GM19455 (cell line): ENCODE measurements around the gene CLBA1.

Experiments
- ATAC-seq: cut with Tn5 transposase; IDR thresholded peaks from one replicate; pipeline ENCODE4 v1.9.1; 2021; ENCODE audit not compliant: unreplicated experiment

Gene CLBA1

GRCh38 chr14:104979758-104980610 lies 5.6 kb upstream of the CLBA1 start:
- ATAC-seq: no peak

GRCh38 chr14:104980611-104981531 lies 4.7 kb upstream of the CLBA1 start:
- no peak for ATAC-seq

GRCh38 chr14:104981699-104982541 lies 3.7 kb upstream of the CLBA1 start:
- ATAC-seq: no peak

- ATAC-seq: no peak
These were observed 2.9 kb upstream of the CLBA1 start for GRCh38 chr14:104982548-104983230.

GRCh38 chr14:104983231-104983721 lies 2.3 kb upstream of the CLBA1 start:
- no peak for ATAC-seq

GRCh38 chr14:104984056-104984894 lies 1.3 kb upstream of the CLBA1 start:
- ATAC-seq: no peak

- no peak for ATAC-seq
These were observed 1.0 kb downstream of the CLBA1 start for GRCh38 chr14:104986487-104987164.

- no peak for ATAC-seq
These were observed 3.8 kb downstream of the CLBA1 start for GRCh38 chr14:104989236-104989950.

GRCh38 chr14:104989951-104990303 lies 4.3 kb downstream of the CLBA1 start:
- no peak for ATAC-seq

- ATAC-seq: no peak
These were observed 6.3 kb downstream of the CLBA1 start for GRCh38 chr14:104991896-104992230.

GRCh38 chr14:104992501-104992900 lies 6.9 kb downstream of the CLBA1 start:
- ATAC-seq: no peak

GRCh38 chr14:104993306-104993705 lies 7.7 kb downstream of the CLBA1 start:
- ATAC-seq: no peak

- ATAC-seq: no peak
These were observed 8.4 kb downstream of the CLBA1 start for GRCh38 chr14:104993808-104994591.

GRCh38 chr14:104994978-104995377 lies 9.4 kb downstream of the CLBA1 start:
- ATAC-seq: no peak

GRCh38 chr14:104996032-104996431 lies 10.4 kb downstream of the CLBA1 start:
- no peak for ATAC-seq

GRCh38 chr14:104996483-104996882 lies 10.9 kb downstream of the CLBA1 start:
- no peak for ATAC-seq

- no peak for ATAC-seq
These were observed 13.2 kb downstream of the CLBA1 start for GRCh38 chr14:104998801-104999200.

- ATAC-seq: no peak
These were observed 13.8 kb downstream of the CLBA1 start for GRCh38 chr14:104999361-104999760.
